Right lobe of liver (tissue), 6 donors: ENCODE data around the gene PLBD1. TPM values are rescaled to one million over a fixed set of nuclear protein-coding genes. Genes with fewer than 3 reads are reported as not detected.

Source experiments
- ATAC-seq, 4 donors: fragments of 200-7000 bp; cut with Tn5 transposase; one replicate each; pipeline ENCODE4 v1.9.1; 2020; ENCODE audit warnings: mild to moderate bottlenecking in 4 of 4, moderate library complexity in 4 of 4
- DNase-seq, 3 donors: peaks; one replicate each; pipeline ENCODE4 v3.0.0-alpha.2; 2020
- H3K27ac ChIP-seq, 3 donors: fragments of 200-600 bp; one replicate each; pipeline ENCODE4 v1.8.0; 2022
- H3K27me3 ChIP-seq, 2 donors: fragments of 200-600 bp; one replicate each; pipeline ENCODE4 v1.8.0; 2022
- H3K36me3 ChIP-seq, 4 donors: fragments of 200-600 bp; sonication (generic) in 1 of 4; one replicate each; pipeline versions ENCODE4 v1.5.1 to v1.8.0; 2017 to 2022; ENCODE audit warnings: control low read depth in 1 of 4
- H3K4me1 ChIP-seq, 4 donors: fragments of 200-600 bp; sonication (generic) in 1 of 4; one replicate each; pipeline versions ENCODE4 v1.5.1 to v1.8.0; 2017 to 2022; ENCODE audit warnings: control low read depth in 1 of 4
- H3K4me3 ChIP-seq, 3 donors: fragments of 200-600 bp; one replicate each; pipeline ENCODE4 v1.8.0; 2022
- H3K9me3 ChIP-seq, 4 donors: fragments of 200-600 bp; sonication (generic) in 1 of 4; one replicate each; pipeline versions ENCODE4 v1.5.1 to v1.8.0; 2017 to 2022; ENCODE audit warnings: control low read depth in 1 of 4
- POLR2A ChIP-seq: fragments of 450-650 bp; IDR thresholded peaks from one replicate; pipeline ENCODE4 v1.6.1; 2017; ENCODE audit warnings: antibody characterized with exemption, mild to moderate bottlenecking
- WGBS: methylation state at CpG from one replicate; pipeline ENCODE4 v1.1.6; 2018; ENCODE audit warnings: low coverage, low lambda C conversion rate; ENCODE audit not compliant: insufficient coverage; ENCODE audit errors: missing lambda C conversion rate; 5-methylcytosine and 5-hydroxymethylcytosine counted together
- intact Hi-C, 2 donors: fragments of 100-400 bp; cut with DNase I; formaldehyde crosslinking; loops; one replicate each; pipeline versions ENCODE4 v1.11.2 to v1.14.1; 2022
- total RNA-seq, 6 experiments: library from RNA; depleted of rRNA in 2 of 6; stranded (reverse); fragments of >200 nt in 2 of 6; fragmentation: NEBNext Ultra II Directional in 3 of 6; extraction: Animal tissue kit (Norgen Biotek cat#: 25700) in 3 of 6; gene quantifications; one replicate each; pipeline versions ENCODE4 v1.1.0 to v1.2.4, GENCODE V29; 2016 to 2023
- TF ChIP-seq, protein P1 (sequence below), 4 donors: fragments of 200-600 bp in 3 of 4; fragments of 450-650 bp in 1 of 4; IDR thresholded peaks; one replicate each; pipeline versions ENCODE4 v1.5.1 to v1.8.0; 2016 to 2022; ENCODE audit warnings: antibody characterized with exemption in 4 of 4, mild to moderate bottlenecking in 2 of 4
- donor health status: DM: no; HTN: yes; CAD: no.
- donor health status: DM: no; HTN: no; CAD: no.
- donor health status: DM: no; HTN: no; CAD: no.
- donor health status: DM: no; HTN: yes; CAD: no.
- donor health status: DM: no; HTN: yes; CAD: no.

The PLBD1 gene
- total RNA-seq, 6 experiments from 2014 or later = 1.7 to 7.2 (median 3.5) TPM

DNA sequence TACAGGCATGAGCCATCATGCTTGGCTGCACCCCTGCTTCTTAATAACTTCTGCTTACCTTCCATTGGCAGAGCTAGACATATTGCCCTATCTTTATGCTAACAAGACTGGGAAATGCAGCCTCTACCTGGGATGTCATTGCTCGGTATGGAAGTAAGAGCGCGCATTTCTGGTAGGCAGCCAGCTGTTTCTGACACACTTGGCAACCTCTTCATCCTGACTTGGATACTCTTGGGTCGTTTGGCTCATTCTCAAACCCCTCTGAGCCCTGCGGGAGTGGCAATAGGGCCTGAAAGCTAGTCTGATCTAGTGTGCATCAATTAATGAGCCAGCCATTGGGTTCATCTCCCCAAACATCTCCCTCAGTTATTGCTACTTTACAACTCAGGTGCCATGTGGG is 5.4 kb upstream of the PLBD1 start:
- TF ChIP-seq, protein P1, sequence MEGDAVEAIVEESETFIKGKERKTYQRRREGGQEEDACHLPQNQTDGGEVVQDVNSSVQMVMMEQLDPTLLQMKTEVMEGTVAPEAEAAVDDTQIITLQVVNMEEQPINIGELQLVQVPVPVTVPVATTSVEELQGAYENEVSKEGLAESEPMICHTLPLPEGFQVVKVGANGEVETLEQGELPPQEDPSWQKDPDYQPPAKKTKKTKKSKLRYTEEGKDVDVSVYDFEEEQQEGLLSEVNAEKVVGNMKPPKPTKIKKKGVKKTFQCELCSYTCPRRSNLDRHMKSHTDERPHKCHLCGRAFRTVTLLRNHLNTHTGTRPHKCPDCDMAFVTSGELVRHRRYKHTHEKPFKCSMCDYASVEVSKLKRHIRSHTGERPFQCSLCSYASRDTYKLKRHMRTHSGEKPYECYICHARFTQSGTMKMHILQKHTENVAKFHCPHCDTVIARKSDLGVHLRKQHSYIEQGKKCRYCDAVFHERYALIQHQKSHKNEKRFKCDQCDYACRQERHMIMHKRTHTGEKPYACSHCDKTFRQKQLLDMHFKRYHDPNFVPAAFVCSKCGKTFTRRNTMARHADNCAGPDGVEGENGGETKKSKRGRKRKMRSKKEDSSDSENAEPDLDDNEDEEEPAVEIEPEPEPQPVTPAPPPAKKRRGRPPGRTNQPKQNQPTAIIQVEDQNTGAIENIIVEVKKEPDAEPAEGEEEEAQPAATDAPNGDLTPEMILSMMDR (IDR thresholded peaks at IDR 0.05) = no peak
- TF ChIP-seq POLR2A = no peak
- H3K4me3 ChIP-seq = no peak overlapping the region
- H3K4me1 ChIP-seq = no peaks in the 10 kb centered on the region
- no peaks in the 10 kb centered on the region for H3K27me3 ChIP-seq
- no peaks in the 10 kb centered on the region for H3K36me3 ChIP-seq
- H3K9me3 ChIP-seq = no peaks in the 10 kb centered on the region
- no peak for ATAC-seq
- 51% methylated on average over 2 of the region's 5 CpGs for WGBS
- no peak overlapping the region for H3K27ac ChIP-seq
- DNase-seq = no peak
- intact Hi-C loops = no loop called here

DNA sequence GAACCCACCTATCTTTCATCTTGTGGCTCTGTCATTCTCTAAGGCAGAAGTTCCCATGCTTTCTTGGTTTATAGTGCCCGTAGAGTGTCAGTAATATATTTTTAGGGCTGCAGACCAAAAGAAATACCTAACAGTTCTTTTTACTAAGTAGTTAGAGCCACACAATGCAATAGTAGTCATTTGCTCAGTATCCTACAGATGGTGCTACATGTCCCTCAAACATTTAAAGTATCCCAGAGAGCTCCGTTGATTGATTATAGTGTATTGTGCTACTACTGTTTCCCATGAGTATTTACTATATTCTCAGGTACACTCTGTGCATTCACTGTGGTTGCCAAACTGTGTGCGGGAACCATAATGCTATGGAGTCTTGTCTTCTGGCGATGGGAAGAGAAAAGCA is 4.7 kb upstream of the PLBD1 start:
- Histone ChIP-seq H3K4me1 (no peaks in the 10 kb centered on the region), H3K9me3 (no peaks in the 10 kb centered on the region), H3K4me3 (no peak overlapping the region), H3K27ac (no peak overlapping the region), H3K27me3 (no peaks in the 10 kb centered on the region), H3K36me3 (no peaks in the 10 kb centered on the region)
- DNase-seq (no peak), ATAC-seq (no peak)
- WGBS = 73% methylated on average over 4 of the region's 4 CpGs
- intact Hi-C loops = no loop called here
- TF ChIP-seq, protein P1 (IDR thresholded peaks at IDR 0.05) = no peak
- TF ChIP-seq POLR2A = no peak

DNA sequence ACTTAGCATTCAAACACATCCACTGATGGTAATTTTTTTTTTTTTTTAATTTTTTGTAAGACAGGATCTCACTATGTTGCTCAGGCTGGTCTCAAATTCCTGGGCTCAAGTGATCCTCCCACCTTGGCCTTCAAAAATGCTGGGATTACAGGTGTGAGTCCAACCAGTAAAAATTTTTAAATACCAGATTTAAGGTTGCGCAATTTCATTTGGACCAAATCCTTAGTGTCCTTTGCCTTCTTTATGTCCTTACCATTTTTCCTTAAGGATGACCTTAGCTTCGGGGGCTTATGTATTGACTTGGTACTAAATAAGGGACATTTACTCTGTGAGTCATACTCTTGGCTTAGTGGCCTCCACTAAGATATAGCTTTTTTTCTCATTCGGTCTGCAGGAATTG is 4.1 kb upstream of the PLBD1 start:
- WGBS = 86% methylated on average over 3 of the region's 3 CpGs
- DNase-seq (no peak), ATAC-seq (no peak)
- Histone ChIP-seq H3K27me3 (no peaks in the 10 kb centered on the region), H3K9me3 (no peaks in the 10 kb centered on the region), H3K27ac (no peak overlapping the region), H3K4me1 (no peaks in the 10 kb centered on the region), H3K36me3 (no peaks in the 10 kb centered on the region), H3K4me3 (no peak overlapping the region)
- TF ChIP-seq, protein P1 (IDR thresholded peaks at IDR 0.05) = no peak
- no peak for TF ChIP-seq POLR2A
- intact Hi-C loops = no loop called here

DNA sequence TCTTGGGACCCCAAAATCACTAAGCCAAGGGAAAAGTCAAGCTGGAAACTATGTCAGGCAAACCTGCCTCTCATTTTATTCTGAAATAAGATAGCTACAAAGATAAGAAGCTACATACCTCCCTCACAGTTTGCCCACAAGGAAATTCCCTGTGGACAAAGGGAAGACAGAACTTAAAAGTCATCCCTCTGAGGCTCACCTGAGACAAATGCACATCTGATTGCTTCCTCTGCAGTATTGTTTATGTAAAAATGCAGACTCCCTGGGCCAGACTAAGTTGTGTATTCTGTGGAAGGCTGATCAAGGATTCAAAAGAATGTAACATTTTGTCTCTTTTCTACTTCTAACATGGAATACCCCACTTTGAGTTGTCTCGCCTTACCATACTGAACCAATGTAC is 2.5 kb upstream of the PLBD1 start:
- Histone ChIP-seq H3K9me3 (no peaks in the 10 kb centered on the region), H3K27ac (no peak overlapping the region), H3K27me3 (no peaks in the 10 kb centered on the region), H3K36me3 (no peaks in the 10 kb centered on the region), H3K4me3 (no peak overlapping the region), H3K4me1 (no peaks in the 10 kb centered on the region)
- intact Hi-C loops = no loop called here
- WGBS = 92% methylated on average over 1 of the region's 1 CpG
- ATAC-seq = no peak
- DNase-seq = no peak
- TF ChIP-seq, protein P1 (IDR thresholded peaks at IDR 0.05) = no peak
- no peak for TF ChIP-seq POLR2A

DNA sequence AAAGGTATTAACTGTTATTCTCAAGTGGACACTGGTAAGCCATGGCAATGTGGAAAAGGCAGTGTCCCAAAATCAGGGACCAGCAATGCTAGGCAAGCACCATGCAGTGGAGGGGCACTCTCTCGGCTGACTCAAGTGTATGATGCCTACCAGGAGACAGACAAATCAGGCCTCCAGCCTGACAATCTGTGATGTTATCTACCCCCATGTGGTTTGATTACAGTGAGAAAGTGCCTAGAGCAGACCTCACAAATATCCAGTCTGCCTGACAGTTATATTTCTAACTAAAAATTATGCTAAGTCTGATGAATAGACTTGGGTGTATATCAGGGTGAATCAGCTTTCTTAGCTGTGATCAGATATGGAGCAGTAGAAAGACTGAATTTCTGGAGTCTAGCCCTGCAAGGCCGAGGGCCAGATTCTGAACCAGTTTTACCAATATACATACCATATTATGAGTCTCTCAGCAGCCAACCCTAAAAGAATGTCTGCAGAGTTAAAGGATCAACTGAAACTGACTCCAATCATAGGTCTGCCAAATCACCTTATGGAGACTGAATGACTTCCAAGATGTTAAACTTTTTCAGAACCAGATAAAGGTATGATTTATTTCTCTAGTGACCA is 3.2 kb downstream of the PLBD1 start:
- Histone ChIP-seq H3K4me3 (no peak overlapping the region), H3K36me3 (no peaks in the 10 kb centered on the region), H3K27ac (no peak overlapping the region), H3K27me3 (no peaks in the 10 kb centered on the region), H3K4me1 (peaks cover 0 to 2% (median 0%) of the 10 kb centered on the region in 4 donors), H3K9me3 (no peaks in the 10 kb centered on the region)
- WGBS = 100% methylated on average over 1 of the region's 2 CpGs
- ATAC-seq (no peak), DNase-seq (no peak)
- no peak for TF ChIP-seq POLR2A
- TF ChIP-seq, protein P1 (IDR thresholded peaks at IDR 0.05) = no peak
- intact Hi-C loops = no loop called here
